Measurements from ENCODE around the gene NFATC3.

DNA sequence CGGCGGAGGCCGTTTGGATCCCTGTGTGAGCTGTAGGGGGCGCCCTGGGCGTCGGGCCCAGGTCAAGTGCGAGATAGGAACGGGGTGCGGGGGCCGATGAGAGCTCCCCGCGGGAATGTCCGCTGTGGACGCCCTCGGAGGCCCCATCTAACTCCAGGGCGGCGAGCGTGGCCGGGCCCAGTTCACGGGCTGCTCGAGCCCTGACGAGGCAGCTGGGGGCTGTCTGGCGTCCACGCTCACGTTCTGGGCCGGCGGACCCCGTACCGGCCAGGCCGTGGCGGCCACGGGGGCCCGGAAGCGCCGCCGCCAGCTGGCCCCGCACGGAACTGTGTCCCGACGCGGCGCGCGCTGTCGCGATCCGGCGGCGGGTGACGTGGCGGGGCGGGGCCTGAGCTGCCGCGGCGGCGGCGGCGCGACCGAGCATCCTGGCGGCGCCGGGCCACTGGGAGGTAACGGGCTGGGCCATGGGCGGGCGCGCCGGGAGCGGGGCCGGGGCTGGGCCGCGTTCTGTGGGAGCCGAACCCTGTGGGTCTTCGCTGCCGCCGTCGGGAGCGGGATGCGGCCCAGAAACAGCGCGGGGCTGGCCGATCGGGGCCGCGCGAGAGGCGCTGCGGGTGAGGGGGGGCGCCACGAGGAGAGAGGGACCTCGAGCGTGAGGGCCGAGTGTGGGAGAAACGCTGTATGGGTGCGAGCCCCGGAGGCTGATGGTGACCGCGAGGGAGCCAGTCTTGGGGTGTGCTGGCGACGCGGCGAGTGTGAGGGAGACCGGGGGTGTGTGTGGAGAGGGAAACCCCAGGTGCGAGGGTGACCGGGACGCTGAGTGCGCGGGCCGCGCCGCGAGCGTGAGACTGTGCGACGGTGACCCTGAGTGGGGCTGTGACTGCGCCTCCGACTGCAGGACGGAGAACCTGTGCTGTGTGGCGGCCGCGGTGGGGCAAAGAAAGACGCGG, 179.2 kb downstream of the NFATC3 start, which contains the start of gene SLC7A6:
- TF ChIP-seq, protein P1, sequence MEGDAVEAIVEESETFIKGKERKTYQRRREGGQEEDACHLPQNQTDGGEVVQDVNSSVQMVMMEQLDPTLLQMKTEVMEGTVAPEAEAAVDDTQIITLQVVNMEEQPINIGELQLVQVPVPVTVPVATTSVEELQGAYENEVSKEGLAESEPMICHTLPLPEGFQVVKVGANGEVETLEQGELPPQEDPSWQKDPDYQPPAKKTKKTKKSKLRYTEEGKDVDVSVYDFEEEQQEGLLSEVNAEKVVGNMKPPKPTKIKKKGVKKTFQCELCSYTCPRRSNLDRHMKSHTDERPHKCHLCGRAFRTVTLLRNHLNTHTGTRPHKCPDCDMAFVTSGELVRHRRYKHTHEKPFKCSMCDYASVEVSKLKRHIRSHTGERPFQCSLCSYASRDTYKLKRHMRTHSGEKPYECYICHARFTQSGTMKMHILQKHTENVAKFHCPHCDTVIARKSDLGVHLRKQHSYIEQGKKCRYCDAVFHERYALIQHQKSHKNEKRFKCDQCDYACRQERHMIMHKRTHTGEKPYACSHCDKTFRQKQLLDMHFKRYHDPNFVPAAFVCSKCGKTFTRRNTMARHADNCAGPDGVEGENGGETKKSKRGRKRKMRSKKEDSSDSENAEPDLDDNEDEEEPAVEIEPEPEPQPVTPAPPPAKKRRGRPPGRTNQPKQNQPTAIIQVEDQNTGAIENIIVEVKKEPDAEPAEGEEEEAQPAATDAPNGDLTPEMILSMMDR (IDR thresholded peaks at IDR 0.05) = peak; percentile 79
- TF ChIP-seq EZH2 (IDR thresholded peaks at IDR 0.05; ENCODE audit: borderline replicate concordance, insufficient read depth, low read depth, low read length, poor library complexity, severe bottlenecking) = no peak

Data from B cell (primary cell).